NCI-H1105 (cell line): ENCODE measurements around the gene CCDC93.

Source experiments
- DNase-seq: peaks from one replicate; lab custom pipeline; 2025; lab: John Stamatoyannopoulos, UW

The CCDC93 gene

GRCh38 chr2:117888897-117889296, 125.0 kb downstream of the CCDC93 start:
- no peak for DNase-seq

DNA sequence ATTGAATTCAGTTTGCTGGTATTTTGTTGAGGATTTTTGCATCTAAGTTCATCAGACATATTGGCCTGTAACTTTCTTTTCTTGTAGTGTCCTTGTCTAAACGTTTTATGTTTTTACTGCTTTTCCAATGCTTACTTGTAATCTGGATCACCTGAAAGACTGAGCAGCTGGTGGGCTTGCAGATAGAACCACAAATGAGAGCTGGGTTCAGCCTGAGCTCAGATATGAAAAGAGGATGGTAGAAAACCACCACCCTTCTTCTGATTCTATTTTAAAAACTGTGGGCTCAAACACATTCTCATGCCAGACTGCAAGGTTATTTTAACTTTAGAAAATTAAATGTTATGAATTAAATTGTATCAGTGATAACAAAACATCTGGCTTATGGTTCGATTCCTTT, 128.6 kb downstream of the CCDC93 start:
- no peak for DNase-seq

GRCh38 chr2:117879003-117879402, 134.9 kb downstream of the CCDC93 start:
- no peak for DNase-seq

- no peak for DNase-seq
These were observed 138.1 kb downstream of the CCDC93 start for GRCh38 chr2:117875786-117876185.
